ENCODE results near the gene MISP. TPM values are rescaled to one million over a fixed set of nuclear protein-coding genes. Genes with fewer than 3 reads are reported as not detected.

The MISP gene
- total and polyA plus RNA-seq, 2 of the 4 experiments (the other 2 are of a cell fraction): not detected

DNA sequence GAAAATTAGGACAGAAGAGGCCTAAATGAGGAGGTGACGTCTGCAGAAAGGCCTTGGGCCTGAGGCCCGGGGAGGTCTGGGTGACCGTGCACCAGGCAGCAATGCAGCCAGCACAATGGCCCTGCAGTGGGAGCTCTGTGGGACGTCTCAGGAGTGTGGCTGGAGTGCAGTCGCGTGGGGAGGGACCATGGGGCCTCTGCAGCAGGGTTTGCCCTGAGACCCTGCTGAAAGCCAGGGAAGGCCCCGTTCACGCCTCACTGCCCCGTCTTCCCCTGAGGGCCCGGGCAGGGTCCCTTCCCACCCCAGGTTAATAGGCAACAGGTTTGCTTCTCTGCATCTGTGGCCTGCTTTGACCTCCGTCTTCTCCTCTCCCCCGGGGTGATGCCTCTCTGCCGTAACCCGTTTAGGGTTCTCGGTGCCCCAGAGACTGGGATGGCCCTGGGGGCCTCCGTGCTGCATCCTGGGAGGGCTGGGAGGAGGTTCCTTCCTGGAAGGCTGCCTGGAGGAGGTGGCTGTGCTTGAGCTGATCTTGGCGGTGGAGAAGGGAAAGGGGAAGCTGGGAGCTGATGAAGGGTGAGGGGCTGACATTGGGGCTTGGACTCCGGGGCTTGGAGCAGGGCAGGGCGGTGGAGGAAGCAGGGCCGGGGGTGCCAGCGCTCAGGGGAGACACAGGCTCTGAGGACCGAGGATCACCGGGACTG is 32.5 kb upstream of the MISP start:
- 96% methylated on average over 3 of the region's 23 CpGs; no CpG with 5 or more reads in 1 of the 2 experiments for WGBS, 2 experiments (ENCODE audit: extremely low coverage in 2 of 2, insufficient read length in 1 of 2)
- no TSS peak for BruUV-seq (replicated peaks)
- no peak overlapping the region for H2AK9ac ChIP-seq (replicated peaks; ENCODE audit: low read depth, low read length, poor library complexity)
- in situ Hi-C loops (cut with MboI; ENCODE audit: low sequenced_read_pairs) (no loop called here), dilution Hi-C loops (cut with HindIII; ENCODE audit: low sequenced_read_pairs, unreplicated experiment) (no loop called here), intact Hi-C loops (cut with micrococcal nuclease) (no loop called here)
- no peak overlapping the region for H3K4ac ChIP-seq (ENCODE audit: low read depth, low read length)
- no peak overlapping the region for H4K8ac ChIP-seq (ENCODE audit: low read depth in 2 of 2, low read length in 2 of 2)
- H2BK20ac ChIP-seq (ENCODE audit: low read depth, low read length): no peak overlapping the region
- H3K14ac ChIP-seq (replicated peaks; ENCODE audit: low read depth, low read length): no peak overlapping the region
- H4K20me1 ChIP-seq (ENCODE audit: insufficient read depth, low read length): peaks cover 3% of the 10 kb centered on the region
- H3K9ac ChIP-seq (ENCODE audit: low read depth, low read length): no peak overlapping the region
- H2AFZ ChIP-seq (replicated peaks; ENCODE audit: low read length, poor library complexity): no peak overlapping the region
- H4K5ac ChIP-seq (ENCODE audit: low read depth, low read length): no peak overlapping the region
- H3K79me1 ChIP-seq (ENCODE audit: low read depth in 1 of 2, low read length in 2 of 2): no peaks in the 10 kb centered on the region; a peak in 1 of 4 replicates
- no peak overlapping the region for H2AK5ac ChIP-seq (ENCODE audit: low read depth, low read length)
- H3K23ac ChIP-seq (ENCODE audit: low read depth, low read length): no peak overlapping the region
- no peak overlapping the region for H3K18ac ChIP-seq (ENCODE audit: low read depth, low read length)
- ChIA-PET CTCF (no interaction called here), POLR2A (ENCODE audit: unreplicated experiment) (no interaction called here)
- H2BK5ac ChIP-seq (ENCODE audit: low read depth, low read length, poor library complexity, severe bottlenecking): no peak overlapping the region
- H4K91ac ChIP-seq (ENCODE audit: insufficient read depth, low read depth, low read length): no peak overlapping the region
- DNase-seq (no peak), ATAC-seq (ENCODE audit: low read depth) (no peak)
- H3K9me3 ChIP-seq (ENCODE audit: control insufficient read depth, insufficient read depth, low read length): peaks cover 7% of the 10 kb centered on the region
- no peak overlapping the region for H3K56ac ChIP-seq (ENCODE audit: extremely low read depth, insufficient read depth, low read length)
- TF ChIP-seq NFE2L2 (IDR thresholded peaks at IDR 0.05; ENCODE audit: low read depth, low read length) (no peak), MAZ (IDR thresholded peaks at IDR 0.05; ENCODE audit: borderline replicate concordance, low read depth, low read length) (no peak), SMC3 (IDR thresholded peaks at IDR 0.05; ENCODE audit: low read depth, low read length) (no peak), CHD1 (IDR thresholded peaks at IDR 0.05; ENCODE audit: low read depth, low read length) (no peak), POLR2A (IDR thresholded peaks at IDR 0.05; ENCODE audit: low read depth, low read length) (no peak), RAD21 (IDR thresholded peaks at IDR 0.05; ENCODE audit: low read length) (no peak), RFX5 (IDR thresholded peaks at IDR 0.05; ENCODE audit: low read depth, low read length) (no peak), BHLHE40 (IDR thresholded peaks at IDR 0.05; ENCODE audit: low read depth, low read length) (no peak), MXI1 (IDR thresholded peaks at IDR 0.05; ENCODE audit: borderline replicate concordance, low read depth, low read length) (no peak)
- TF ChIP-seq, protein P1, sequence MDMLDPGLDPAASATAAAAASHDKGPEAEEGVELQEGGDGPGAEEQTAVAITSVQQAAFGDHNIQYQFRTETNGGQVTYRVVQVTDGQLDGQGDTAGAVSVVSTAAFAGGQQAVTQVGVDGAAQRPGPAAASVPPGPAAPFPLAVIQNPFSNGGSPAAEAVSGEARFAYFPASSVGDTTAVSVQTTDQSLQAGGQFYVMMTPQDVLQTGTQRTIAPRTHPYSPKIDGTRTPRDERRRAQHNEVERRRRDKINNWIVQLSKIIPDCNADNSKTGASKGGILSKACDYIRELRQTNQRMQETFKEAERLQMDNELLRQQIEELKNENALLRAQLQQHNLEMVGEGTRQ (IDR thresholded peaks at IDR 0.05; ENCODE audit: low read depth, low read length): no peak
- peaks cover 4% of the 10 kb centered on the region; the same call in 1 of the 2 replicates for H3K4me1 ChIP-seq (ENCODE audit: control insufficient read depth, insufficient read depth, low read length)
- H3K9me1 ChIP-seq (ENCODE audit: insufficient read depth, low read length): no peaks in the 10 kb centered on the region
- no peak overlapping the region for H3K27ac ChIP-seq (ENCODE audit: insufficient read depth, low read length)
- H2BK120ac ChIP-seq (ENCODE audit: low read depth, low read length): no peak overlapping the region
- H3K36me3 ChIP-seq (ENCODE audit: control insufficient read depth, insufficient read depth, low read length): peaks cover 8% of the 10 kb centered on the region; the same call in 1 of the 2 replicates
- H3K27me3 ChIP-seq (ENCODE audit: control insufficient read depth, insufficient read depth, low read length): peaks cover 2% of the 10 kb centered on the region; the same call in 1 of the 2 replicates
- H3K4me2 ChIP-seq (ENCODE audit: low read depth, low read length): no peak overlapping the region
- H2BK15ac ChIP-seq (ENCODE audit: low read depth, low read length): no peak overlapping the region
- H3K4me3 ChIP-seq (ENCODE audit: insufficient read depth, low read depth, low read length): no peak overlapping the region
